ENCODE data around the gene ZNF133. TPM values are rescaled to one million over a fixed set of nuclear protein-coding genes. Genes with fewer than 3 reads are reported as not detected.

Gene ZNF133
- polyA plus RNA-seq, 1 donor (not counting 4 experiments of a cell fraction or from before 2014, with no cell fraction given): 15.8 TPM

DNA sequence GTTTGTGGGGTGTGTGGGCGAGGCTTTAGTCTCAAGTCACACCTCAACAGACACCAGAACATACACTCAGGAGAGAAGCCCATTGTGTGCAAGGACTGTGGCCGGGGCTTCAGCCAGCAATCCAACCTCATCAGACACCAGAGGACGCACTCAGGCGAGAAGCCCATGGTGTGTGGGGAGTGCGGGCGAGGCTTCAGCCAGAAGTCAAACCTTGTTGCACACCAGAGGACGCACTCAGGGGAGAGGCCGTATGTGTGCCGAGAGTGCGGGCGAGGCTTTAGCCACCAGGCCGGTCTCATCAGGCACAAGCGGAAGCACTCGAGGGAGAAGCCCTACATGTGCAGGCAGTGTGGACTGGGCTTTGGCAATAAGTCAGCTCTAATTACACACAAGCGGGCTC lies 27.8 kb downstream of the ZNF133 start:
- dilution Hi-C loops (cut with MboI; ENCODE audit: extremely low pct_ligation_motif_present, low sequenced_read_pairs): no loop called here
- DNase-seq (ENCODE audit: low read depth, low spot score) (no peak), FAIRE-seq (no peak)
- H3K9me1 ChIP-seq (ENCODE audit: control insufficient read depth, extremely low read depth, insufficient read depth, low read length): no peaks in the 10 kb centered on the region
- H3K27ac ChIP-seq (ENCODE audit: control insufficient read depth, insufficient read depth, low read length): no peak overlapping the region
- no peak overlapping the region for H3K4me2 ChIP-seq (ENCODE audit: control insufficient read depth, extremely low read depth, insufficient read depth, low read depth, low read length)
- H4K20me1 ChIP-seq (ENCODE audit: control insufficient read depth, extremely low read depth, insufficient read depth, low read length): no peaks in the 10 kb centered on the region
- H3K36me3 ChIP-seq (ENCODE audit: control insufficient read depth in 2 of 2, extremely low read depth in 1 of 2, insufficient read depth in 2 of 2, low read length in 2 of 2): peaks cover 16 to 24% of the 10 kb centered on the region in 2 experiments
- H3K9ac ChIP-seq (ENCODE audit: control insufficient read depth, extremely low read depth, insufficient read depth, low read length): no peak overlapping the region
- H3K9me3 ChIP-seq (ENCODE audit: control insufficient read depth, low read depth, low read length): peaks cover 5% of the 10 kb centered on the region
- H3K4me3 ChIP-seq (ENCODE audit: control insufficient read depth in 2 of 3, extremely low read depth in 1 of 3, insufficient read depth in 2 of 3, low read depth in 1 of 3, low read length in 3 of 3): no peak overlapping the region
- H3K27me3 ChIP-seq (ENCODE audit: control insufficient read depth, extremely low read depth, insufficient read depth, low read length): no peaks in the 10 kb centered on the region
- H2AFZ ChIP-seq (ENCODE audit: control insufficient read depth, low read length): no peak overlapping the region
- no peak for TF ChIP-seq EZH2 (IDR thresholded peaks at IDR 0.05; ENCODE audit: low read length)
- TF ChIP-seq, protein P1, sequence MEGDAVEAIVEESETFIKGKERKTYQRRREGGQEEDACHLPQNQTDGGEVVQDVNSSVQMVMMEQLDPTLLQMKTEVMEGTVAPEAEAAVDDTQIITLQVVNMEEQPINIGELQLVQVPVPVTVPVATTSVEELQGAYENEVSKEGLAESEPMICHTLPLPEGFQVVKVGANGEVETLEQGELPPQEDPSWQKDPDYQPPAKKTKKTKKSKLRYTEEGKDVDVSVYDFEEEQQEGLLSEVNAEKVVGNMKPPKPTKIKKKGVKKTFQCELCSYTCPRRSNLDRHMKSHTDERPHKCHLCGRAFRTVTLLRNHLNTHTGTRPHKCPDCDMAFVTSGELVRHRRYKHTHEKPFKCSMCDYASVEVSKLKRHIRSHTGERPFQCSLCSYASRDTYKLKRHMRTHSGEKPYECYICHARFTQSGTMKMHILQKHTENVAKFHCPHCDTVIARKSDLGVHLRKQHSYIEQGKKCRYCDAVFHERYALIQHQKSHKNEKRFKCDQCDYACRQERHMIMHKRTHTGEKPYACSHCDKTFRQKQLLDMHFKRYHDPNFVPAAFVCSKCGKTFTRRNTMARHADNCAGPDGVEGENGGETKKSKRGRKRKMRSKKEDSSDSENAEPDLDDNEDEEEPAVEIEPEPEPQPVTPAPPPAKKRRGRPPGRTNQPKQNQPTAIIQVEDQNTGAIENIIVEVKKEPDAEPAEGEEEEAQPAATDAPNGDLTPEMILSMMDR (optimal IDR thresholded peaks at IDR 0.05 in 1 of 3, IDR thresholded peaks at IDR 0.05 in 1 of 3, conservative IDR thresholded peaks at IDR 0.05 in 1 of 3; ENCODE audit: extremely low read depth in 1 of 3, insufficient read depth in 2 of 3, low read length in 3 of 3): no peak
- peaks cover 3% of the 10 kb centered on the region for H3K79me2 ChIP-seq (ENCODE audit: control insufficient read depth, insufficient read depth, low read length)
- peaks cover 40% of the 10 kb centered on the region for H3K4me1 ChIP-seq (ENCODE audit: control insufficient read depth, extremely low read depth, insufficient read depth, low read length)

DNA sequence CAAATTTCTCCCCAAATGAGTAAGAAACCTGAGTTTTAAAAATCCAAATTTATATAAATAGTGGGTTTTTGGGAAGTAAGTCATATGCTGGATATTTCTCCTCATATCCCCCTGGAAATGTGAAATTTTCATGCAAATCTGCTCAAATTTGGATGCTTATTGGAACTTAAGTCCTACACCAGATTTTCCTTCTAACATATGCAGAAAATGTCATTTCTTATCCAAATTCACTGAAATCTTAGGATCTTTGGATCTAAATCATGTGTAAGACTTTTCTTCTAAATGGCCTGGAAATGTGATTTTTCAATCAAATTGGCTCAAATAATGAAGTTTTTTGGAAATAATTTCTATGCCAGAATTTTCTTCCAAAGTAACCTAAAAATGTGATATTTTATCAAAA lies 33.0 kb downstream of the ZNF133 start:
- H3K4me3 ChIP-seq (ENCODE audit: control insufficient read depth in 2 of 3, extremely low read depth in 1 of 3, insufficient read depth in 2 of 3, low read depth in 1 of 3, low read length in 3 of 3): no peak overlapping the region
- H4K20me1 ChIP-seq (ENCODE audit: control insufficient read depth, extremely low read depth, insufficient read depth, low read length): no peaks in the 10 kb centered on the region
- no peak for TF ChIP-seq EZH2 (IDR thresholded peaks at IDR 0.05; ENCODE audit: low read length)
- TF ChIP-seq, protein P1 (optimal IDR thresholded peaks at IDR 0.05 in 1 of 3, IDR thresholded peaks at IDR 0.05 in 1 of 3, conservative IDR thresholded peaks at IDR 0.05 in 1 of 3; ENCODE audit: extremely low read depth in 1 of 3, insufficient read depth in 2 of 3, low read length in 3 of 3): no peak
- no peaks in the 10 kb centered on the region for H3K27me3 ChIP-seq (ENCODE audit: control insufficient read depth, extremely low read depth, insufficient read depth, low read length)
- no peaks in the 10 kb centered on the region for H3K4me1 ChIP-seq (ENCODE audit: control insufficient read depth, extremely low read depth, insufficient read depth, low read length)
- H3K27ac ChIP-seq (ENCODE audit: control insufficient read depth, insufficient read depth, low read length): no peak overlapping the region
- H3K79me2 ChIP-seq (ENCODE audit: control insufficient read depth, insufficient read depth, low read length): no peaks in the 10 kb centered on the region
- H3K9me3 ChIP-seq (ENCODE audit: control insufficient read depth, low read depth, low read length): no peaks in the 10 kb centered on the region
- dilution Hi-C loops (cut with MboI; ENCODE audit: extremely low pct_ligation_motif_present, low sequenced_read_pairs): no loop called here
- H3K36me3 ChIP-seq (ENCODE audit: control insufficient read depth in 2 of 2, extremely low read depth in 1 of 2, insufficient read depth in 2 of 2, low read length in 2 of 2): peaks cover 6 to 12% of the 10 kb centered on the region in 2 experiments
- no peak for FAIRE-seq
- no peak overlapping the region for H2AFZ ChIP-seq (ENCODE audit: control insufficient read depth, low read length)
- no peaks in the 10 kb centered on the region for H3K9me1 ChIP-seq (ENCODE audit: control insufficient read depth, extremely low read depth, insufficient read depth, low read length)
- no peak for DNase-seq (ENCODE audit: low read depth, low spot score)
- no peak overlapping the region for H3K4me2 ChIP-seq (ENCODE audit: control insufficient read depth, extremely low read depth, insufficient read depth, low read depth, low read length)
- H3K9ac ChIP-seq (ENCODE audit: control insufficient read depth, extremely low read depth, insufficient read depth, low read length): no peak overlapping the region

All from keratinocyte (primary cell).